GM21423 (cell line): ENCODE data around the gene EMC9.
"Not testable (repeated sequence)": the region's sequence is repeated elsewhere in the genome, so short reads cannot be mapped to it uniquely, and the experiment has no call there.

Source experiments
- ATAC-seq: cut with Tn5 transposase; IDR thresholded peaks from one replicate; pipeline ENCODE4 v1.9.1; 2021; ENCODE audit warnings: mild to moderate bottlenecking, moderate library complexity; ENCODE audit not compliant: unreplicated experiment

EMC9 gene

DNA sequence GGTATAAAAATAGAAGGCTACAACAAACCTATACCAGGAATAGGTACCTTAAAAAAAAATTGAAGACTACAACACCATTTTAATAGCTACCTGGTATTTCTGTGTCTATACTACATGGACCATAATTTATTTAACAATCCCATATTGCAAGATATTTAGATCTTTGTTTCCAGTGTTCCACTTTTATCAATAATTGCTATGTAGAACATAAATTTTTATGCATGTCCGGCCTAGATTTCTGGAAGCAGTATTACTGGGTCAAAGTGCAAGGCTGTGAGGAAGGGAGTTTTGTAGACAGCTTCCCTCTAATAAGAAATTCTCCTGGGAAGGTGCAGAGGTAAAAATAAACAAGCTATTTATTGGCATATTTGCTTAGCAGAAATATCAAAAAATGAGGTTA lies 30.9 kb downstream of the EMC9 start:
- ATAC-seq = no peak

DNA sequence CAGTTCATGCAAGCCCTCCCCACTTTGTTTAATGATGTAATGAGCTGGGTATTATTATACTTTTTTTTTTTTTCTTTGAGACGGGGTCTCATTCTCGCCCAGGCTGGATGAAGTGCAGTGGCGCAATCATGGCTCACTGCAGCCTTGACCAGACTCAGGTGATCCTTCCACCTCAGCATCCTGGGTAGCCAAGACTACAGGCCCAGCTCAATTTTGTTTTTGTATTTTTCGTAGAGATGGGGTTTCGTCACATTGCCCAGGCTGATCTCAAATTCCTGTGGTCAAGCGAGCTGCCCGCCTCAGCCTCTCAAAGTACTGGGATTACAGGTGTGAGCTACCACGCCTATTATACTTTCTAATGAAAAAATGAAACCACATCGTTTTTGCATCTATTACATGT lies 31.3 kb downstream of the EMC9 start:
- no peak for ATAC-seq

DNA sequence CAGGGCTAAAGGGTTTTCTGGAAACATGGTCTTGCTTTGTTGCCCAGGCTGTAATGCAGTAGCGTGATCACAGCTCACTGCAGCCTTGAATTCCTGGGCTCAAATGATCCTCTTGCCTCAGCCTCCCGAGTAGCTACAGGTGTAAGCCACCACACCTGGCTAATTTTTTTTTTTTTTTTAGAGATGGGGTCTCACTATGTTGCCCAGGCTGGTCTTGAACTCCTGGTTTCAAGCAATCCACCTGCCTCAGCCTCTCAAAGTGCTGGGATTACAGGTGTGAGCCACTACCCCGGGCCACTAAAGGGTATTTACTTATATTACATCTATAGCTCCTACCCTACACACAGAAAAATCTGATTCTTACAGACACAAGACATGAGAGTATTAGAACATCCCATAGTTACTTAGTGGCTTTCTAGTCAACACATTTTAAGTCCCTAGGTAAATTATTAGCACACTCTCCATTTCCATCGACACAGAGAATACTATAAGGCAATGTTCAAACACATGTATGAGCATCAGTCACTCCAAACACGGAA lies 33.0 kb downstream of the EMC9 start:
- ATAC-seq = no peak

DNA sequence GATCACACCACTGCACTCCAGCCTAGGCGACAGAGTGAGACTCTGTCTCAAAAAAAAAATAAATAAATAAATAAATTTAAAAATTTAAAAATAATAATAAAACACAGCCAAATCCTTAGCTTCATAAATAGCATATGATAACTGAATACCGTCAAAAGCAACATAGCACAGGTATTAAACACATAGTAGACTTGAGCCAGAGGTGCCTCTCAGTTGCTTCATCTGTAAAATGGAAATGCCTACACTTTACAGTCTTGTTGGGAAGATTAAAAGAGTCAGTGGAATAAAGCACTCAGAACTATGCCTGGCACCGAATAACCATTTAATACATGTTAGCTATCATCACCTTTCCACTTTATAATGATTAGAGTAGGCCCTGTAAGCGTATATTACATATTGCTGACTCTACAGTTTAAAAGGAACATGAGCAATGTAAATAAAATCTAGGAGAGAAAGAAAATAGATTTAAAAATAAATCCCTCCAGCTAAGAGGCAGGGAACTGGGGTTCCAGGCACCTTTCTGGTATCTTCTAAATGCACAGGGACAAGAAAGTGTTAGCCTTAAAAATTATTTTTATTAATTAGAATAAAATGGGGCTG lies 34.6 kb downstream of the EMC9 start:
- ATAC-seq = no peak

DNA sequence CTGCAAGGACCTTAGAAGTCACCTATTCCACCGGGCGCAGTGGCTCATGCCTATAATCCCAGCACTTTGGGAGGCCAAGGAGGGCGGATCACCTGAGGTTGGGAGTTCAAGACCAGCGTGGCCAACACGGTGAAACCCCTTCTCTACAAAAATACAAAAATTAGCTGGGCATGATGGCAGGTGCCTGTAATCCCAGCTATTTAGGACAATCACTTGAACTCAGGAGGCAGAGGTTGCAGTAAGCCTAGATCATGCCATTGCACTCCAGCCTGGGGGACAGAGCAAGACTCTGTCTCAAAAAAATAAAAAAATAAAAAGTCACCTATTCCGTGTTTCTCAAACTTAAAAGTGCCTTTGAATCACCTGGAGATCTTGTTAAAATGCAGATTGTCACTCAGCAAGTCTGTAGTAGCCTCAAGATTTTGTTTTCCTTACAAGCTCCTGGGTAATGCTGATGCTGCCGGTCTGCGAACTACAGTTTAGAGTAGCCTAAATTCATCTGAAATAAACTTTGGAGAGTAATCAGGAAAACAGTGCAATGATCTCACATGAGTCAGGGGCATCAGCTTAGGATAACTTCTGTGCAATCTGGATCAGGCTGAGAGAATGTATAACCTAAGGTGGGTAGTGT lies 35.7 kb downstream of the EMC9 start:
- ATAC-seq = not testable (repeated sequence)

DNA sequence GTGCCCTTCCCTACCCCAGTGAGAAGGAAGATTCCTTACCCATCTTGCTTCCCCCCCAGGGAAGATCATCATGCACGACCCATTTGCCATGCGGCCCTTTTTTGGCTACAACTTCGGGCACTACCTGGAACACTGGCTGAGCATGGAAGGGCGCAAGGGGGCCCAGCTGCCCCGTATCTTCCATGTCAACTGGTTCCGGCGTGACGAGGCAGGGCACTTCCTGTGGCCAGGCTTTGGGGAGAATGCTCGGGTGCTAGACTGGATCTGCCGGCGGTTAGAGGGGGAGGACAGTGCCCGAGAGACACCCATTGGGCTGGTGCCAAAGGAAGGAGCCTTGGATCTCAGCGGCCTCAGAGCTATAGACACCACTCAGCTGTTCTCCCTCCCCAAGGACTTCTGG lies 37.9 kb downstream of the EMC9 start:
- ATAC-seq = no peak

DNA sequence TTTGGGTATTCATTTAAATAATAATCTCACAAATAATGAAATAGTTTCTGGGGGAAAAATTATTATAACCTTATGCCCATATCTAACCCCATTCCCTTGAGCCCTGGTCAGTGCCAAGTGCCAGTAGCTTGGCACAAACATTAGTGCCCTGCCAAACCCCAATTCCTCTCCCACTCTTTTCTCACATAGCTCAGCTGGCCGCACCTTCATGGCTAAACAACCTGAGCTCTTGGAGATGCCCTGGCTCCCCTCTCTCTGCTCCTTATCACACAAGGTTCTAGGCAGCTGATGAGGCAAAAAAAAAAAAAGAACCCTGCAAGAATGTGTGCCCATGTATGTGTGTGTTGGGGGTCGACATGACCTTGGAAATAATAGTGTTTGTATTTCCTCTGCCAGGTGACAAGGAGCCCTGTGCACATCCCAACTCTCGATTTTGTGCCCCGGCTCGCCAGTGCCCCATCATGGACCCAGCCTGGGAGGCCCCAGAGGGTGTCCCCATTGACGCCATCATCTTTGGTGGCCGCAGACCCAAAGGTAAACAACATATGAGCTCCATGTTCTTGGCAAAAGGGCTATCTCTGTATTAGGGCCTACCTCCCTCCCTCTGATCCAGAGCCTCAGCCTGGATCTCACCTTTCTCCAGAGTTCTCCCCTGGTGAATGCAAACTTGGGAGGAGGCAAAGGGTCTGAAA lies 38.9 kb downstream of the EMC9 start:
- ATAC-seq = no peak

DNA sequence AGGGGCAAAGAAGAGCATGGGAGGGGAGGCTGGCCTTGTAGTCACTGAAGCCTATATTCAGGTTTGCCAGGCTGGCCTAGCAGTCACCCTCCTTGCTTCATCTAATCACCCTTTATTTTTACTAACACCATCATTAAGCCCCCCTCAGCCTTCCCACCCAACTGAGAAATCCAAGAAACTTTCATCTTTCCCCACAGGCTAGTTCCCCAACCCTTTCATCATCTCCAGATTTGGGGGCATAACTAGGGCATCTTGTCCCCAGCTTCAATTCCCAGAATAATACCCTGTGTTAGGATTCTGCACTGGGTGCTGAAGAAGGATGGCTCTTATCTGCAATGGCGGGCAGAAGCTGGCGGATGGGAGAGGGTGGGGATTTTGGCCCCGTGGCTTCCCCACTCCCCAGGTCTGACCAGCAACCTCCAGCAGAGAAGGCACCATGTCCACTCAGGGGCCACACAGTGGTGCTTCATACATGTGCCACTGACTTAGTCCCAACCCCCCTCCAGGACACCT lies 40.4 kb downstream of the EMC9 start:
- no peak for ATAC-seq

DNA sequence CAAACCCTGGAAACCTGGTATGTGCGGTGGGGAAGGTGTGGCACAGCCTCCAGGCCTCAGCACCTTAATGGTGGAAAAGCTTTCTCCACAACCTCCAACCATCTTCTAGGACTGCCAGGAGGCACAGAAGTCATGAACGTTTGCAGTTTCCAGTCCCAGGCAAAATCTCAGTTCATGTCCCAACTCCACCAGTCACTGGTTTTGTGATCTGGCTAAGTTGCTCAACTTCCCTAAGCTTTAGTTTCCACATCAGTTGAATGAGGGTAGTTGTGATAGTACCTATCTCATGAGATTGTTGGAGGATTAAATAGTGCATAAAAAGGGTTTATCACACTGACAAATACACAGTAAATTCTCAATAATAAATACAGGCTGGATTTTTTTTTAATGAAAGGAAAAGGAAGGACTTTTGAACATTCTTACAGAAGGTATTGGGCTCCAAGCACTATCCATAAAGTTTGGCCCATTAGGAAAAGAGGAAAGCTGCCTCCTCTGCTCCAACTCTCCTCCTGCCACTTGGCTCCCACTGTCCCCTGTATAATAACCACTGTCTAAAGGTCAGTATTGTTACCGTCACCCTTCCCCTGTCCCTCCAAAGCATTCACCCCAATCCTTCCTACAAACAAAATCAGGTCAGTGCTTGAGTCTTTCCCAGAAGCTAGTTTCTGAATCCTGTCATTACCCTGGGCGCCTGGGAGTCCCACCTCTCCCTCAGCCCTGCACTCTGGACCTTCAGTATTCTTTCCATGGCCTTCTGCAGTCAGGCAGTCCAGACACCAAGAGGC lies 41.0 kb downstream of the EMC9 start:
- no peak for ATAC-seq

DNA sequence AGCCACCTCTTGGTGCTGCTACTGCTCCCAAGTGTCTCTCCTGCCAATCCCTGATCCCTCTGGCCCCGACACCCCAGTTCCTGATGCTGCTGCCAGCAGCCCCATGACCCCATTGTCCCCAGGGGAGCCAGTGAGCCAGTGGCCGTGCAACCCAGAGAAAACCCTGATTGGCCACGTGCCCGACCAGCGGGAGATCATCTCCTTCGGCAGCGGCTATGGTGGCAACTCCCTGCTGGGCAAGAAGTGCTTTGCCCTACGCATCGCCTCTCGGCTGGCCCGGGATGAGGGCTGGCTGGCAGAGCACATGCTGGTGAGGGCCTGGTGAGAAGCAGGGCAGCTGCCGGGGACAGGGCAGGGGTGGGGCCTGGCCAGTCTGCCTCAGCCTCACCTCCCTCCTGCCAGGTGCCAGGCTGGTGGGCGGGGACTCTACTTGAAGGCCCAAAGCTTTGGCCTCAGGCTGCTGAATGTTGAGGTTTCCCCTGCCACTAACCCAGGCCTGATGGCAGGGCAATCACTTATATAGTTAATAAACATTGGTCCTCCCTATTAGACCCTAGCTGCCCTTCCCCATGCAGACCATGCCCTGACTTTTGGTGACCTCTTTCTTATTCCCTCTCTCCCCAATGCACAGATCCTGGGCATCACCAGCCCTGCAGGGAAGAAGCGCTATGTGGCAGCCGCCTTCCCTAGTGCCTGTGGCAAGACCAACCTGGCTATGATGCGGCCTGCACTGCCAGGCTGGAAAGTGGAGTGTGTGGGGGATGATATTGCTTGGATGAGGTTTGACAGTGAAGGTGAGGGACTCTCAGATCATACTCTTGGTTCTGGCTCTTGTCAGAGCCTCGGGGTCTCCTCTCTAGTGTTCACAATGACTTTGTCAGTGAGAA lies 42.2 kb downstream of the EMC9 start:
- ATAC-seq = no peak

DNA sequence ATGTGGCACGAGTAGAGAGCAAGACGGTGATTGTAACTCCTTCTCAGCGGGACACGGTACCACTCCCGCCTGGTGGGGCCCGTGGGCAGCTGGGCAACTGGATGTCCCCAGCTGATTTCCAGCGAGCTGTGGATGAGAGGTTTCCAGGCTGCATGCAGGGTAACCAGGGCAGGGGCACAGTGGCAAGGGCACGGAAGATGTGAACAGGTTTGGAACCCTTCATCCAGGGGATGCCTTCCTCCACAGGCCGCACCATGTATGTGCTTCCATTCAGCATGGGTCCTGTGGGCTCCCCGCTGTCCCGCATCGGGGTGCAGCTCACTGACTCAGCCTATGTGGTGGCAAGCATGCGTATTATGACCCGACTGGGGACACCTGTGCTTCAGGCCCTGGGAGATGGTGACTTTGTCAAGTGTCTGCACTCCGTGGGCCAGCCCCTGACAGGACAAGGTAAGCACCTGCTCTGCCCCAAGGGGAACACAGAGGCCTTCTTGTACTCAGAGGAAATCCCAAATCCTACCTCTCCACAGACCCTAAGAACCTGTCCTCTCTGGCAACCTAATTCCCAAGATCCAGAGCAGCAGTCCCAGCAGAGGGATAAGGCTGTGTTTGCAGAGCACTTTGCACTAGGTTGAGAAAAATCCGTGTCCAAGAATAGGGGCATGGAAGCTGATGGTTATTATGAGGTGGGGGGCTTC lies 43.0 kb downstream of the EMC9 start:
- ATAC-seq = no peak

DNA sequence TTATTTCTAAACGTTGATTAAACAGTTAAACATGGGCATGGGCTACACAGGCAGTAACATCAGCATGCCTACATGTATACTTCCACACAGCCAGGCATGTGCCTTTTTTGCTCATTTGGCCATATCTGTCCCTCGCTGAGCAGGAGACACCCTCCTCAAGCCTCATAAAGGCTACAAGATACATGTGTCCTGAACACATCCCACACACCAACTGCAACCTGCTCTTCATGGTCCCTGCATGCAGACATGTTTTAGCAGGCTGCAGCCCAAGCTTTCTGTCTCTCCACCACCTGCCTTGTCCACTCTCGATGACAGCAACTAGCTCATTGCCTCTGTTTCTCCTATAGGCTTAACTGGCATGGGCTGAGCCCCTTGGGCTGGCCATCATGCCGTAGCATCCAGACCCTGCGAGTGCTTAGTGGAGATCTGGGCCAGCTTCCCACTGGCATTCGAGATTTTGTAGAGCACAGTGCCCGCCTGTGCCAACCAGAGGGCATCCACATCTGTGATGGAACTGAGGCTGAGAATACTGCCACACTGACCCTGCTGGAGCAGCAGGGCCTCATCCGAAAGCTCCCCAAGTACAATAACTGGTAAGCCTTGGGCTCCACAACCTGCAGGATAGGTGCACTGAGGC lies 44.7 kb downstream of the EMC9 start:
- ATAC-seq = no peak

DNA sequence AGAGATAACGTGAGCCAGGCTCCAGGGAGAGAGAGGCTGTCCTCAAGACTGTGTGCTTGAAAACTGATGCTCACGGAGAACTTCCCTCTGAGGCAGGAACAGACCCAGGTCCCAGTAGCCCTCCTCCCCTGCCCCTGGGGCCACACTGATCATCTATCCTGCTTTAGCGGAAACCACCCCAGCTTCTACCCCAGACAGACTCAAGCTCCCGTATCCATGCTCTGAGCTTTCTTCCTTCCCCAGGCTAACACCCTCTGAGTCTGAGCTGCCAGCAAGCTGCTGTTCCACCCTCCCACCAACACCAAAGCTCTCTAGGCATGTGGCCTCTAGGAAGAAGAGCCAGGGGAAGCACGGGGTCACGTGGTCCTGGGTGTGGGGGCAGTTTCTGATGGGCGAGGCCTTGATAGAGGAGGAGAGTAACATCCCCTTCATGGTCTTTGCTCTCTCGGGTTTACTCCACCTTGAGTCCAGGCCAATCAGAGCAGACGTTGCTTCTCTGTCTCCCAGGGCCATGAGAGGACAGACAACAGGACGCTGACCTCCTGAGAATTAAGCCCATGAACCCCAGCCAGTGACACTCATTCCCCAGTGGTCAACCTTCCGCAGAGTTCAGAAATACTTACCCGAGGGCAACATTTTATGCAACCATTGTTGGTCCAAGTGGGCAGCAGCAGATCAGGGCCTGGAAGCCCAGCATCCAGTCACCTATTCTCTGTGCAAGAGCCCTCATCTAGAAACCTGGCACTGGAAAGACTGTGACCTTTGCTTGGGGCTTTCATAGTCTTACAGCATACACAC lies 45.9 kb downstream of the EMC9 start:
- ATAC-seq = peak; percentile 63

DNA sequence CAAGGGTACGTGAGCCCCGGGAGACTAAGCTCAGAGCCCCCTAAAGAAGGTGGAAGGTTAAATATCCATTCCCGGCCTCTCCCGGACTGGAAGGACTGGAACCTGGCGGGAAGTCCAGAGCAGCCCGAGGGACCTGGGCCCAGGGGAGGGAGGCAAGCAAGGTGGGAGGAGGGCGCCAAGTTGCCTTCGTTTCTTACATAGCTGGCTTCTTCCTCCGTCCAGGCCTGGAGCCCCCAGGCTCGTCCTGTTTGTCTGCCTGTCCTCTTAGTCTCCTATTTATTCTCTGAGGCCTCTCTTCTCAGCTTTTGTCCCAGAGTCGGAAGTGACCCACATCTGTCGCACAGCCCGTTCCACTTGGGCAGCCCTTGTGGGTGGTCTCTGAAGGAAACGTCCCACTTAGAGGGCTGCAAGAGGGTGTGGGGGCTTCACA lies 46.5 kb downstream of the EMC9 start:
- ATAC-seq = no peak

DNA sequence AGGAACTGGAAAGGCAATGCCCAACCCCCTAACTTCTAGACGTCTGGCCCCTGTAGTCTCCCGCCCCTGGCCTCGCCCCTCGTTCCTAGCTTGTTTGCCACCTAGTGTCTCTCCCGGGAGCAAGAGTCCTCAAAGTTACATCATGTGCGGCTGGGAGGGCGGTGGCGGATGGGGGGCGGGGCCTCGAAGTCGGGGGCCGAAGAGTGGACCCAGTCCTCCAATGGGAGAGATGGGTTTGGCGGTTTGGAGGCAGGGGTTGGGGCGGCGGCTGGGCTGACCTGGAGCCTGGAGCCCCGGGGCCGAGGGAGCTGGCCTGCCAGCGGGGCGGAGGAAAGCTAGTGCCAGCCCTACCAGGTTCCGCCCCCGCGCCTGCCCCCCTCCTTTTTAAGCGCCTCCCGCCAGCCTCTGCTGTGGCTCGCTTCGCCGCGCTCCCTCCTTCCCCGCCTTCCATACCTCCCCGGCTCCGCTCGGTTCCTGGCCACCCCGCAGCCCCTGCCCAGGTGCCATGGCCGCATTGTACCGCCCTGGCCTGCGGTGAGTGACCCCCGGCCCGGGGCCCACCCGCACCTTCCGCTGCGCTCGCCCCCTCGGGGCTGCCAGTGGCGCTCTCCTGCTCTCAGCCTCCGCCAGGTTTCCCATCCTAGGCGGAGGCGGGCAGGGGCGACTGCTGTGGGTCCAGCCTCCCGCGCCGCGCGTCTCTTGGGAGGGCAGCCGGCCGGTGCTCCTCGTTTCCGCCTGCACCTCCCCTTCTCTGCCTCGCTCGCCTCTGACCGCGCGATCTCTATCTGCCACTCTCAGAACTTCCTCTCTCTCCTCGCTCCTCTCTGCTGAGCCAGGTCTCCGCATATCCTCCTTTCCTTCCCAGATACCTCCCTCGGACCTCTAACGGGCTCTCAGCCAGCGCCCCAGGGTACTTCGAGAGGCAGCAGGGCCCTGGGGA lies 47.2 kb downstream of the EMC9 start, which contains the start of gene PCK2:
TSS of gene PCK2 (plus strand) at position 411 of the 940 bp plus-strand sequence. CDS start at position 506, 95 bp downstream.
- peak; percentile 46 for ATAC-seq

DNA sequence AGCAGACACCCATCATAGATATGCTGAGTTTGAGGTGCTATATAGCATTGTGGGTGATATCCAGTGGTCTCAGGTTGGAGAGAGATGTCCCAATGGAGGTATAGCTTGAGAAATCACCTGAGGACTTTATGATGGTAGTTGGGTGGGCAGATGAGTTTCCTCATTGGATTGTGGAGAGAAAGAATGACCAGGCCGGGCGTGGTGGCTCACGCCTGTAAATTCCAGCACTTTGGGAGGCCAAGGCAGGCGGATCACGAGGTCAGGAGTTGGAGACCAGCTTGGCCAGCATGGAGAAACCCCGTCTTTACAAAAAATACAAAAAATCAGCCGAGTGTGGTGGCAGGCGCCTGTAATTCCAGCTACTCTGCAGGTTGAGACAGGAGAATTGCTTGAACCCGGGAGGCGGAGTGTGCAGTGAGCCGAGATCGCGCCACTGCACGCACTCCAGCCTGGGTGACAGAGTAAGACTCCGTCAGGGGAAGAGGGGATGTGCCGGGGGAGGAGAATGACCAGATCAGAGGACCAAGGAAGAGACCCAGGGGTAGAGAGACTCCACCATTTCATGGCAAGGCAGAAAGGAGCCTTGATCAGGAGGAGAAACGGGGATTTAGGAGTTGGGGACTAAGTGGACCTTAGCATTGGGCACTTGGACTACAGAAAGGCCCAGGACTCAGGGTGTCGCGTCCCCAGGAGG lies 48.0 kb downstream of the EMC9 start:
- no peak for ATAC-seq
